22Rv1 (cell line): ENCODE results near the gene KIAA1217.

Source experiments
- ZFX ChIP-seq: fragments of 450-650 bp; IDR thresholded peaks from 2 replicates; pipeline ENCODE4 v1.6.1; 2017; ENCODE audit warnings: antibody characterized with exemption, borderline replicate concordance
- TF ChIP-seq, protein P1 (sequence below): fragments of 450-650 bp; IDR thresholded peaks from 2 replicates; pipeline ENCODE4 v1.5.1; 2017; ENCODE audit warnings: mild to moderate bottlenecking

DNA sequence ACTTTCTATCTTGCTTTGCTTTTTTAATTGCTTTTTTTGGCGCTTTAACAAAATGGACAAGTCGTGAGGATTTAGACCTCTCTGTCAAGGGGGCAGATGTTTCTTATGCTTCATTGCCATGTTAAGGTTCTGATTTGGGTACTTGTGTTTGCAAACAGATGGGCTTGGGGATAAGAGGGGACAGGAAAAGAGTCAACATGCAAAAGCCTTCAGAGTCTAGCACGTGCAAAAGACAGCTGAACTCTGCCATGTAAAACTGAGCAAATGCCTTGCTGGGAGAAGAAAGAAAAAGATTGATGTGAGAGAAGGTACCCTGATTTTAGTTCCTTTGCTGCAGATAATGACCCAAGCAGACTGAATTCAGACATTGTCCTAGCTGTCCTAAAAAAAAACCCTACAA, 173.1 kb downstream of the KIAA1217 start:
- TF ChIP-seq, protein P1, sequence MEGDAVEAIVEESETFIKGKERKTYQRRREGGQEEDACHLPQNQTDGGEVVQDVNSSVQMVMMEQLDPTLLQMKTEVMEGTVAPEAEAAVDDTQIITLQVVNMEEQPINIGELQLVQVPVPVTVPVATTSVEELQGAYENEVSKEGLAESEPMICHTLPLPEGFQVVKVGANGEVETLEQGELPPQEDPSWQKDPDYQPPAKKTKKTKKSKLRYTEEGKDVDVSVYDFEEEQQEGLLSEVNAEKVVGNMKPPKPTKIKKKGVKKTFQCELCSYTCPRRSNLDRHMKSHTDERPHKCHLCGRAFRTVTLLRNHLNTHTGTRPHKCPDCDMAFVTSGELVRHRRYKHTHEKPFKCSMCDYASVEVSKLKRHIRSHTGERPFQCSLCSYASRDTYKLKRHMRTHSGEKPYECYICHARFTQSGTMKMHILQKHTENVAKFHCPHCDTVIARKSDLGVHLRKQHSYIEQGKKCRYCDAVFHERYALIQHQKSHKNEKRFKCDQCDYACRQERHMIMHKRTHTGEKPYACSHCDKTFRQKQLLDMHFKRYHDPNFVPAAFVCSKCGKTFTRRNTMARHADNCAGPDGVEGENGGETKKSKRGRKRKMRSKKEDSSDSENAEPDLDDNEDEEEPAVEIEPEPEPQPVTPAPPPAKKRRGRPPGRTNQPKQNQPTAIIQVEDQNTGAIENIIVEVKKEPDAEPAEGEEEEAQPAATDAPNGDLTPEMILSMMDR: no peak
- no peak for TF ChIP-seq ZFX
